ENCODE data around the gene TRPM7.

- TF ChIP-seq CTCF (IDR thresholded peaks at IDR 0.05; ENCODE audit: low read length) (no peak), EZH2 (IDR thresholded peaks at IDR 0.05; ENCODE audit: borderline replicate concordance, low read length) (no peak)
Measured at GRCh38 chr15:50605462-50605861, 81.1 kb downstream of the TRPM7 start.
